GM23248 (cell line): Measurements from ENCODE around the gene STAMBPL1. TPM values are rescaled to one million over a fixed set of nuclear protein-coding genes. Genes with fewer than 3 reads are reported as not detected.

Source experiments
- DNase-seq: peaks from one replicate; pipeline ENCODE4 v3.0.0-alpha.2; 2015
- H2AFZ ChIP-seq: fragments of 200-600 bp; sonication (generic); 2 replicates; pipeline ENCODE4 v1.6.1; 2016; ENCODE audit warnings: antibody characterized with exemption
- H3F3A ChIP-seq: fragments of 200-600 bp; sonication (generic); 2 replicates; pipeline ENCODE4 v1.6.1; 2016; ENCODE audit warnings: mild to moderate bottlenecking, antibody characterized with exemption, mixed run types; ENCODE audit not compliant: insufficient read depth
- H3K27ac ChIP-seq: fragments of 200-600 bp; sonication (generic); 2 replicates; pipeline ENCODE4 v1.5.1; 2016; ENCODE audit warnings: mild to moderate bottlenecking
- H3K27me3 ChIP-seq: fragments of 200-600 bp; sonication (generic); replicated peaks from 2 replicates; pipeline ENCODE4 v1.6.1; 2016; ENCODE audit warnings: mild to moderate bottlenecking; ENCODE audit not compliant: insufficient read depth
- H3K36me3 ChIP-seq: fragments of 200-600 bp; sonication (generic); 2 replicates; pipeline ENCODE4 v1.6.1; 2016; ENCODE audit warnings: low read depth, mild to moderate bottlenecking
- H3K4me1 ChIP-seq: fragments of 200-600 bp; sonication (generic); 2 replicates; pipeline ENCODE4 v1.6.1; 2016; ENCODE audit warnings: mild to moderate bottlenecking; ENCODE audit not compliant: insufficient read depth
- H3K4me2 ChIP-seq: fragments of 200-600 bp; sonication (generic); one replicate; pipeline ENCODE4 v1.6.1; 2016; ENCODE audit warnings: mild to moderate bottlenecking; ENCODE audit not compliant: unreplicated experiment
- H3K4me3 ChIP-seq: fragments of 200-600 bp; sonication (generic); 2 replicates; pipeline ENCODE4 v1.5.1; 2016; ENCODE audit warnings: mild to moderate bottlenecking
- H3K79me2 ChIP-seq: fragments of 200-600 bp; sonication (generic); 2 replicates; pipeline ENCODE4 v1.6.1; 2016; ENCODE audit warnings: mild to moderate bottlenecking; ENCODE audit not compliant: insufficient read depth
- H3K9ac ChIP-seq: fragments of 200-600 bp; sonication (generic); 2 replicates; pipeline ENCODE4 v1.6.1; 2016; ENCODE audit warnings: mild to moderate bottlenecking
- H3K9me2 ChIP-seq: fragments of 200-600 bp; sonication (generic); 2 replicates; pipeline ENCODE4 v1.6.1; 2016; ENCODE audit warnings: mixed run types, mild to moderate bottlenecking, moderate library complexity; ENCODE audit not compliant: insufficient read depth
- H3K9me3 ChIP-seq: fragments of 200-600 bp; sonication (generic); one replicate; pipeline ENCODE4 v1.6.1; 2017; ENCODE audit warnings: low read depth
- H4K20me1 ChIP-seq: fragments of 200-600 bp; sonication (generic); 2 replicates; pipeline ENCODE4 v1.6.0; 2016; ENCODE audit not compliant: insufficient read depth
- EZH2 ChIP-seq: fragments of 200-600 bp; sonication (generic); IDR thresholded peaks from 2 replicates; pipeline ENCODE4 v1.6.1; 2018; ENCODE audit warnings: antibody characterized with exemption, mild to moderate bottlenecking; ENCODE audit not compliant: insufficient read depth, poor library complexity, severe bottlenecking
- EZH2phosphoT487 ChIP-seq: fragments of 200-600 bp; sonication (generic); IDR thresholded peaks from 2 replicates; pipeline ENCODE4 v1.6.1; 2018; ENCODE audit warnings: antibody characterized with exemption, moderate library complexity, mild to moderate bottlenecking, low read depth; ENCODE audit not compliant: insufficient read depth
- WGBS, 2 experiments: methylation state at CpG; one replicate each; pipeline ENCODE4 v1.1.6; 2015 to 2017; ENCODE audit warnings: low lambda C conversion rate in 2 of 2, low coverage in 1 of 2; ENCODE audit errors: missing lambda C conversion rate in 2 of 2; 5-methylcytosine and 5-hydroxymethylcytosine counted together
- in situ Hi-C: fragments of 300-500 bp; cut with MboI; formaldehyde crosslinking; loops from 2 replicates; pipeline ENCODE4 v1.15.0; 2020
- polyA plus RNA-seq: library from polyadenylated mRNA; unstranded; fragments of >200 nt; fragmentation: Nextera tagmentation; extraction: Ambion mirVana; gene quantifications from 2 replicates; pipeline ENCODE4 v1.2.1, GENCODE V29; 2016
- total RNA-seq: library from RNA; depleted of rRNA; stranded (reverse); fragments of >200 nt; shearing (Covaris generic); gene quantifications from 2 replicates; pipeline ENCODE4 v1.2.3, GENCODE V29; 2014

Gene STAMBPL1
- total and polyA plus RNA-seq, 2 experiments from 2014 or later, result 13.3 to 23.9 TPM

DNA sequence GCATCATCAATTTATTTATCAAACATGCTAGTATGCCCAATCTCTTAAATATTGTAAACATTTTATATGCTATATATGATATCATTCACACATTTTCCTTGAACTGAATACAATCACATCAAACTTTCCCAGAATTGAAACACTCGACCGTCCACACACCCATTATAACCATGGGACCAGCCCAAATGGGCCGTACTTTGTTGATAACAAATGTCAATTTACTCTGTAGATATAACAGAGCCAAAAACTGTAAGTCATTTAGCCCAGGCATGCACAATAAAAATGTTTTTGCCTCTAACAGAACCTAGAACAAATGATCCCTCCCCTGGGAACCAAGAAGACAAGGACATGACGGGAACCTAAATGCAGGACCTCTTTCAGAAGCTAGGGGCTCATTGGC, 27.7 kb upstream of the STAMBPL1 start:
- Histone ChIP-seq H3K27me3 (no peaks in the 10 kb centered on the region), H2AFZ (no peak overlapping the region), H4K20me1 (no peaks in the 10 kb centered on the region), H3K9me3 (no peaks in the 10 kb centered on the region), H3K79me2 (no peaks in the 10 kb centered on the region), H3K4me2 (no peak overlapping the region), H3K36me3 (no peaks in the 10 kb centered on the region), H3K4me3 (no peak overlapping the region), H3K4me1 (peaks cover 26% of the 10 kb centered on the region), H3K9me2 (no peaks in the 10 kb centered on the region), H3K9ac (no peak overlapping the region), H3F3A (peaks cover 21% of the 10 kb centered on the region), H3K27ac (no peak overlapping the region)
- WGBS, 2 experiments, result 95 to 97% methylated on average over 4 of the region's 4 CpGs
- in situ Hi-C loops, result no loop called here
- DNase-seq, result no peak
- TF ChIP-seq EZH2phosphoT487 (no peak), EZH2 (no peak)

DNA sequence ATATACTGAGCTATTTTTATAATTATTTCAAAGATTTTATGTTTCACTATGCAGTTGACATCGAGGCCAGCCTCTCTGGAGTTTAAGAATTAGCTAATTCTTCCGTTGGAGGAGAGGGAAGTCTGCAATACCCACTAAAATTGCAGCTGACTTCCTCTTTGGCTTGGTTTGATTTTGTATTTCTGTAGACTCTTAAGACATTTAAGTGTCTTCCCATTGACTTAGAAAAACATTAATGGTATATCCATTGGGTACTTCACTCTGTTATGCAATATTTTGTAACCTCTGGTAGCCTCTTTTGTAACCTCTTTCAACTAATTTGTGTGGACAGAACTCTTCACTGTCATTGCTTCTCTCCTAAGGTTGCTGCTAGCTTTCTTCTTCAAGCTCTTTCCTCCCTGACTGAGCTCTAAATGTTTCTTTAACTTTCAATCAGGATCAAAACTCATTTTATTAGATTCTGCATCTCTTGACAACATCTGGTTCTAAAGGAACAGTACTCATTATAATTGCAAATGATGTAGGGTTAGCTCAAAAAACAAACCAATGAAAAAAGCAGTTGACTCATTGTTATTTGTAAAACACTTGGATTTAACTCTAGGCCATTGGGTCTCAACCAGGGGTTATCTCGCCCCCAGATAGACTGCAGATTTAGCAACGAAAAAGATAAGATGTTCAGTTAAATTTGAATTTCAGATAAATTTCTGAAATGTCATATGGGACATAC, 26.7 kb upstream of the STAMBPL1 start:
- peaks cover 23% of the 10 kb centered on the region for H3K4me1 ChIP-seq
- H3K4me3 ChIP-seq, result no peak overlapping the region
- H3K9ac ChIP-seq, result no peak overlapping the region
- no peaks in the 10 kb centered on the region for H3K36me3 ChIP-seq
- H3K27me3 ChIP-seq, result no peaks in the 10 kb centered on the region
- H3F3A ChIP-seq, result peaks cover 18% of the 10 kb centered on the region
- no peak overlapping the region for H3K4me2 ChIP-seq
- H3K9me2 ChIP-seq, result no peaks in the 10 kb centered on the region
- no peak overlapping the region for H3K27ac ChIP-seq
- no peaks in the 10 kb centered on the region for H4K20me1 ChIP-seq
- DNase-seq, result no peak
- in situ Hi-C loops, result no loop called here
- no peak for TF ChIP-seq EZH2
- TF ChIP-seq EZH2phosphoT487, result no peak
- 78 to 80% methylated on average over 4 of the region's 4 CpGs for WGBS, 2 experiments
- no peak overlapping the region for H2AFZ ChIP-seq
- no peaks in the 10 kb centered on the region for H3K9me3 ChIP-seq
- no peaks in the 10 kb centered on the region for H3K79me2 ChIP-seq

DNA sequence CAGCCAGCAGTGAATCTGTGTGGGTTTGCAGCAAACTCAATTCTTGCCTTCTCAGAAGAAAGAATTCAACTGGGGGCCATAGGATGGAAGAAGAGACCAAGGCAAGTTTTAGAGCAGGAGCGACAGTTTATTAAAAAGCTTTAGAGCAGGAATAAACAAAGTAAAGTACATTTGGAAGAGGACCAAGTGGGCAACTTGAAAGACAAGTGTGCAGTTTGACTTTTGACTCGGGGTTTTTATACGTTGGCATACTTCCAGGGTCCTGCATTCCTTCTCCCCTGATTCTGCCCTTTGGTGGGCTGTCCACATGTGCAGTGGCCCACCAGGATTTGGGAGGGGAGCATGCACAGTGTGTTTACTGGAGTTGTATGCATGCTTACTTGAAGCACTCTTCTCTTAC, 25.4 kb upstream of the STAMBPL1 start:
- Histone ChIP-seq H2AFZ (no peak overlapping the region), H3K36me3 (no peaks in the 10 kb centered on the region), H3K9me2 (no peaks in the 10 kb centered on the region), H3F3A (peaks cover 5% of the 10 kb centered on the region; the same call in 1 of the 2 replicates), H3K27ac (no peak overlapping the region), H3K4me2 (no peak overlapping the region), H3K4me1 (peaks cover 9% of the 10 kb centered on the region), H3K9me3 (no peaks in the 10 kb centered on the region), H3K4me3 (no peak overlapping the region), H3K27me3 (no peaks in the 10 kb centered on the region), H4K20me1 (no peaks in the 10 kb centered on the region), H3K79me2 (no peaks in the 10 kb centered on the region), H3K9ac (no peak overlapping the region)
- 73 to 74% methylated on average over 3 of the region's 3 CpGs for WGBS, 2 experiments
- in situ Hi-C loops, result no loop called here
- TF ChIP-seq EZH2phosphoT487 (no peak), EZH2 (no peak)
- DNase-seq, result no peak

DNA sequence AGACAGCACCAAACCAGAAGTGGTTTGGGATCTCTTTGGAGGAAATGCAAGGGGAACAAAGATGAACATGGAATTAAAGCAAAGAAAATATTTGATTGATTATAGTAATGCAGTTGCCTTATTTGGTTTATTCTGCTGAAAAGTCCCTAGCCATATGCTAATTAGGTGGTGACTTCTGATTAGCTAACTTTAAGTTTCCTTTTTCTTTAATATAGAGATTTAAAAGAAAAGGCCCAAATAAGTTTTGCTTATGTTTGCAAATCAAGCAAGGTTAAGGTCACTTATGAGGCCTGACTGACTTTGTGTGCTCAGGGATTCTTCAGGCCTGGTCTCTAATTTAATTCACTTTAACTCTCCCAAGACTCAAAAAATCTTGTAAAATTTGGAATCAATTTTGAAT, 22.2 kb upstream of the STAMBPL1 start:
- no peaks in the 10 kb centered on the region for H3F3A ChIP-seq
- TF ChIP-seq EZH2phosphoT487, result no peak
- TF ChIP-seq EZH2, result no peak
- DNase-seq, result no peak
- no peak overlapping the region for H3K4me3 ChIP-seq
- H3K27ac ChIP-seq, result no peak overlapping the region
- in situ Hi-C loops, result no loop called here
- H3K27me3 ChIP-seq, result no peaks in the 10 kb centered on the region
- no peak overlapping the region for H3K9ac ChIP-seq
- no peaks in the 10 kb centered on the region for H3K9me2 ChIP-seq
- H3K4me2 ChIP-seq, result no peak overlapping the region
- no peaks in the 10 kb centered on the region for H3K4me1 ChIP-seq
- no peaks in the 10 kb centered on the region for H3K9me3 ChIP-seq
- H4K20me1 ChIP-seq, result no peaks in the 10 kb centered on the region
- H2AFZ ChIP-seq, result no peak overlapping the region
- H3K36me3 ChIP-seq, result no peaks in the 10 kb centered on the region
- no peaks in the 10 kb centered on the region for H3K79me2 ChIP-seq
